Neutrophil (primary cell): ENCODE measurements around the gene CDK13.

Experiments
- H3K27ac ChIP-seq: fragments of 200-600 bp; sonication (generic); 2 replicates; pipeline ENCODE4 v1.5.1; 2016; ENCODE audit warnings: mild to moderate bottlenecking, moderate library complexity
- H3K27me3 ChIP-seq: fragments of 200-600 bp; sonication (generic); 2 replicates; pipeline ENCODE4 v1.6.0; 2016; ENCODE audit warnings: mild to moderate bottlenecking
- H3K36me3 ChIP-seq: fragments of 200-600 bp; sonication (generic); 2 replicates; pipeline ENCODE4 v1.5.1; 2017
- H3K4me1 ChIP-seq, 2 experiments: fragments of 200-600 bp in 1 of 2; sonication (generic) in 1 of 2; 1 replicate in 1 of 2; 2 replicates in 1 of 2; pipeline versions ENCODE4 v1.5.1 to v1.6.1; 2013 to 2016; ENCODE audit warnings: low read depth in 1 of 2, low read length in 1 of 2, mild to moderate bottlenecking in 1 of 2, moderate library complexity in 1 of 2; ENCODE audit not compliant: control insufficient read depth in 1 of 2, insufficient read depth in 1 of 2
- H3K4me3 ChIP-seq, 2 experiments: fragments of 200-600 bp in 1 of 2; sonication (generic) in 1 of 2; 1 replicate in 1 of 2; 2 replicates in 1 of 2; pipeline ENCODE4 v1.5.1; 2013 to 2016; ENCODE audit warnings: low read depth in 1 of 2, low read length in 1 of 2, mild to moderate bottlenecking in 1 of 2, moderate library complexity in 1 of 2
- H3K9me3 ChIP-seq: fragments of 200-600 bp; sonication (generic); 2 replicates; pipeline ENCODE4 v1.5.1; 2016
- CTCF ChIP-seq: fragments of 200-600 bp; sonication (generic); IDR thresholded peaks from 2 replicates; pipeline ENCODE4 v1.5.1; 2016; ENCODE audit warnings: antibody characterized with exemption

CDK13 gene

GRCh38 chr7:40015790-40016296 is 65.8 kb downstream of the CDK13 start:
- peaks cover 11 to 14% of the 10 kb centered on the region in 2 experiments for H3K4me1 ChIP-seq
- no peak for TF ChIP-seq CTCF
- peaks cover 19% of the 10 kb centered on the region for H3K36me3 ChIP-seq
- H3K27me3 ChIP-seq = no peaks in the 10 kb centered on the region
- H3K4me3 ChIP-seq = no peak overlapping the region
- no peaks in the 10 kb centered on the region for H3K9me3 ChIP-seq
- peak overlapping the region; percentile 32 for H3K27ac ChIP-seq

- no peak overlapping the region for H3K4me3 ChIP-seq
- H3K4me1 ChIP-seq = no peaks in the 10 kb centered on the region
- H3K27ac ChIP-seq = no peak overlapping the region
- TF ChIP-seq CTCF = no peak
- peaks cover 25% of the 10 kb centered on the region for H3K36me3 ChIP-seq
- no peaks in the 10 kb centered on the region for H3K9me3 ChIP-seq
- no peaks in the 10 kb centered on the region for H3K27me3 ChIP-seq
Observed at GRCh38 chr7:40019558-40019957, 69.5 kb downstream of the CDK13 start.

DNA sequence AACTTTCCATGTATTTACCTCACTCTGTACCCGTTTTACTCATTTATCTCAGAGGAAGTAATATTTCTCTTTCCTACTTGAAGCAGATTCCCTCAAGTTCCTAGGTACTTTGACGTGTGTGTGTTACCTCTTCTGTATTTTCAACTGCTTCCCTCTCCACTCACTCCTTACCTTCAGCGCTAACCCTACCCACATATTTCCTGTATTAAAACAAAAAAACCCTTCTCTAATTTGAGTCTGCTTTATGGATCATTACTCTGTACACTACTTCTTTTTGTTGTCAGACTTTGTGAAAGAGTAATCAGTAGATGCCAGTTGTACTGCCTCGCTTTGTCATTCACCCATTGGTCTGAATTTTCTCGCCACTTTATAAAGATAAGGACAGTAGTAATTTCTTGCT is 74.0 kb downstream of the CDK13 start:
- peaks cover 27% of the 10 kb centered on the region for H3K36me3 ChIP-seq
- H3K27ac ChIP-seq = no peak overlapping the region

DNA sequence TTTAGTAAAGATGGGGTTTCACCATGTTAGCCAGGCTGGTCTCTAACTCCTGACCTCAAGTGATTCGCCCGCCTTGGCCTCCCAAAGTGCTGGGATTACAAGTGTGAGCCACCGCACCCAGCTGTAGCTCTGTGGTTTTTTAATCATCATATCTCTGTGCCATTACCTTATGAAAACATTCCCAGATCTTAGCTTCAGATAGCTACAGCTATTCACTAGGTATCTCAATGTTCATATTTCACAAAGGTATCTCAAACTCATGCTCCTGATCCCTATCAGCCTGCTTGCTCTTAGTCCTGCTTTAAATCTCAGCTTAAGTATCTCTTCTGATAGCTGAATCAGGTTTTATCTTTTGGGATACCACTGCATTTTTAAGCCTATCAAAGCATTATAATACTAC is 74.8 kb downstream of the CDK13 start:
- no peaks in the 10 kb centered on the region for H3K4me1 ChIP-seq
- no peak for TF ChIP-seq CTCF
- H3K27me3 ChIP-seq = no peaks in the 10 kb centered on the region
- H3K36me3 ChIP-seq = peaks cover 20% of the 10 kb centered on the region
- no peak overlapping the region for H3K27ac ChIP-seq
- no peaks in the 10 kb centered on the region for H3K9me3 ChIP-seq
- H3K4me3 ChIP-seq = no peak overlapping the region

More for the DNA sequence above, 74.0 kb downstream of the CDK13 start:
- Histone ChIP-seq H3K27me3 (no peaks in the 10 kb centered on the region), H3K9me3 (no peaks in the 10 kb centered on the region), H3K4me3 (no peak overlapping the region), H3K4me1 (no peaks in the 10 kb centered on the region)
- TF ChIP-seq CTCF = no peak

DNA sequence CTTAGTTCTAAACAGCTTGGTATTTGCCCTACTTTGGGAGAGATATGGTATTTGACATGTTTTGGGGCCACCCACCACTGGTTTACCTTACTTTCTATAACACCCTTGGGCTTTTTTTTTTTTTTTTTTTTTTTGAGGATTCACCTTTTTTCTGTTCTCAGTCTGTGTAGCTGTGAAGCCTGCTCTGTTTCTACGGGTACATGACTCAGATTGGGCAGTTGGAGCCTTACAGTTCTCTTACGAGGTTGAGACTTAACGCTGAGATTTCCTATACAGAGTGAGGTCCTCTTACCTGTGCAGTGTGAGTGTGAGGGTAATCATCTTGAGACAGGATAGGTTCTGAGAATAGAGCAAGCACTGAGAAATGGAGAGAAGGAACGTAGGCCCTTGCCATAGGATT is 77.5 kb downstream of the CDK13 start:
- Histone ChIP-seq H3K27me3 (no peaks in the 10 kb centered on the region), H3K27ac (no peak overlapping the region), H3K4me1 (no peaks in the 10 kb centered on the region), H3K9me3 (no peaks in the 10 kb centered on the region), H3K36me3 (peaks cover 23% of the 10 kb centered on the region), H3K4me3 (no peak overlapping the region)
- TF ChIP-seq CTCF = no peak

GRCh38 chr7:40033826-40034225 is 83.8 kb downstream of the CDK13 start:
- no peaks in the 10 kb centered on the region for H3K4me1 ChIP-seq
- no peaks in the 10 kb centered on the region for H3K9me3 ChIP-seq
- no peak overlapping the region for H3K4me3 ChIP-seq
- no peak overlapping the region for H3K27ac ChIP-seq
- TF ChIP-seq CTCF = no peak
- H3K27me3 ChIP-seq = no peaks in the 10 kb centered on the region
- peaks cover 12% of the 10 kb centered on the region for H3K36me3 ChIP-seq
